Fibroblast of the aortic adventitia (primary cell): Measurements from ENCODE around the gene BIRC3. TPM values are rescaled to one million over a fixed set of nuclear protein-coding genes. Genes with fewer than 3 reads are reported as not detected.
A peak's percentile ranks its signal among the peaks of the same experiment; 100 is the strongest.
"Not testable (repeated sequence)": the region's sequence is repeated elsewhere in the genome, so short reads cannot be mapped to it uniquely, and the experiment has no call there.

Source experiments
- DNase-seq: peaks from one replicate; pipeline ENCODE4 v3.0.0-alpha.2; 2010; ENCODE audit warnings: low read depth
- H3K4me3 ChIP-seq: 2 replicates; pipeline ENCODE4 v1.5.1; 2011; ENCODE audit warnings: low read depth, mild to moderate bottlenecking, control low read depth, low read length, moderate library complexity
- total RNA-seq: library from RNA; depleted of rRNA; stranded (reverse); fragments of >200 nt; gene quantifications from 2 replicates; pipeline ENCODE4 v1.2.3, GENCODE V29; 2012; ENCODE audit warnings: low replicate concordance
- TF ChIP-seq, protein P1 (sequence below): IDR thresholded peaks from 2 replicates; pipeline ENCODE4 v1.5.1; 2011; ENCODE audit warnings: mild to moderate bottlenecking, low read length, control low read depth, inconsistent platforms; ENCODE audit not compliant: insufficient read depth

The BIRC3 gene
- total RNA-seq, 1 donor: 2.4 TPM

DNA sequence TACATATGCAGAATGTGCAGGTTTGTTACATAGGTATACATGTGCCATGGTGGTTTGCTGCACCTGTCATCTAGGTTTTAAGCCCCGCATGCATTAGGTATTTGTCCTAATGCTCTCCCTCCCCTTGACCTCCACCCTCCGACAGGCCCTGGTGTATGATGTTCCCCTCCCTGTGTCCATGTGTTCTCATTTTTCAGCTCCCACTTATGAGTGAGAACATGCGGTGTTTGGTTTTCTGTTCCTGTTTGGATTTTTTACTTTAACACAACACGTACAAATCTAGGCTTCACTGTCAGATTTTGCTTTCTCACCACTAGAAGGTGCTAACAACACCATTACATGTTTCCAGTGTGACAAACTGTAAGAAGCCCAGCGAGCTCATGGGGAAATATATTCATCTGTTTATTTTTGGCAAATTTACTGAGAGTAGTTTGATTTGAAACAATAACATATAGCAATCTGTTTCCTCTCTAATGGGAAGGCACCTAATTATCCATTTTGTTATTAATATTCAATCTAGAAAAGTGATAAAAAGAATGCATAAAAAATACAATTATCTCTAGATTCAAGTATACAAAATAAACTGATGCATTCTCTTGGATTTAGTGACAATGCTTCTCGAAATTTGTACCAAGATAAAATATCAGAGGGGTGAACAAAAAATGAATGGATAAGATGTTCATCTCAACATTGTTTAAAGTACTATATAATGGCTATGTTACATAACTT is 23.2 kb upstream of the BIRC3 start:
- no peak overlapping the region for H3K4me3 ChIP-seq
- peak; percentile 71 for DNase-seq
- TF ChIP-seq, protein P1, sequence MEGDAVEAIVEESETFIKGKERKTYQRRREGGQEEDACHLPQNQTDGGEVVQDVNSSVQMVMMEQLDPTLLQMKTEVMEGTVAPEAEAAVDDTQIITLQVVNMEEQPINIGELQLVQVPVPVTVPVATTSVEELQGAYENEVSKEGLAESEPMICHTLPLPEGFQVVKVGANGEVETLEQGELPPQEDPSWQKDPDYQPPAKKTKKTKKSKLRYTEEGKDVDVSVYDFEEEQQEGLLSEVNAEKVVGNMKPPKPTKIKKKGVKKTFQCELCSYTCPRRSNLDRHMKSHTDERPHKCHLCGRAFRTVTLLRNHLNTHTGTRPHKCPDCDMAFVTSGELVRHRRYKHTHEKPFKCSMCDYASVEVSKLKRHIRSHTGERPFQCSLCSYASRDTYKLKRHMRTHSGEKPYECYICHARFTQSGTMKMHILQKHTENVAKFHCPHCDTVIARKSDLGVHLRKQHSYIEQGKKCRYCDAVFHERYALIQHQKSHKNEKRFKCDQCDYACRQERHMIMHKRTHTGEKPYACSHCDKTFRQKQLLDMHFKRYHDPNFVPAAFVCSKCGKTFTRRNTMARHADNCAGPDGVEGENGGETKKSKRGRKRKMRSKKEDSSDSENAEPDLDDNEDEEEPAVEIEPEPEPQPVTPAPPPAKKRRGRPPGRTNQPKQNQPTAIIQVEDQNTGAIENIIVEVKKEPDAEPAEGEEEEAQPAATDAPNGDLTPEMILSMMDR: peak; percentile 77

DNA sequence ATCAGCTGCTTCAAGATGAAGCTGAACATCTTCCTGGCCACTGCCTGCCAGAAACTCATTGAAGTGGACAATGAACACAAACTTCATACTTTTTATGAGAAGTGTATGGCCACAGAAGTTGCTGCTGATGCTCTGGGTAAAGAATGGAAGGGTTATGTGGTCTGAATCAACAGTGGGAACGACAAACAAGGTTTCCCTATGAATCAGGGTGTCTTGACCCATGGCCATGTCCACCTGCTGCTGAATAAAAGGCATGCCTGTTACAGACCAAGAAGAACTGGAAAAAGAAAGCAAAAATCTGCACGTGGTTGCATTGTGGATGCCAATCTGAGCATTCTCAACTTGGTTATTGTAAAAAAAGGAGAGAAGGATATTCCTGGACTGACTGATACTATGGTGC is 22.2 kb upstream of the BIRC3 start:
- no peak overlapping the region for H3K4me3 ChIP-seq
- TF ChIP-seq, protein P1: no peak
- DNase-seq: no peak

DNA sequence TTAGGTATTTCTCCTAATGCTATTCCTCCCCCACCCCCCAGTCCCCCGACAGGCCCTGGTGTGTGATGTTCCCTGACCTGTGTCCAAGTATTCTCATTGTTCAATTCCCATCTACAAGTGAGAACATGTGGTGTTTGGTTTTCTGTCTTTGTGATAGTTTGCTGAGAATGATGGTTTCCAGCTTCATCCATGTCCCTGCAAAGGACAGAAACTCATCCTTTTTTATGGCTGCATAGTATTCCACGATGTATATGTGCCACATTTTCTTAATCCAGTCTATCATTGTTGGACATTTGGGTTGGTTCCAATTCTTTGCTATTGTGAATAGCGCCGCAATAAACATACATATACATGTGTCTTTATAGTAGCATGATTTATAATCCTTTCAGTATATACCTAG is 20.5 kb upstream of the BIRC3 start:
- DNase-seq, H3K4me3 ChIP-seq: not testable (repeated sequence)

DNA sequence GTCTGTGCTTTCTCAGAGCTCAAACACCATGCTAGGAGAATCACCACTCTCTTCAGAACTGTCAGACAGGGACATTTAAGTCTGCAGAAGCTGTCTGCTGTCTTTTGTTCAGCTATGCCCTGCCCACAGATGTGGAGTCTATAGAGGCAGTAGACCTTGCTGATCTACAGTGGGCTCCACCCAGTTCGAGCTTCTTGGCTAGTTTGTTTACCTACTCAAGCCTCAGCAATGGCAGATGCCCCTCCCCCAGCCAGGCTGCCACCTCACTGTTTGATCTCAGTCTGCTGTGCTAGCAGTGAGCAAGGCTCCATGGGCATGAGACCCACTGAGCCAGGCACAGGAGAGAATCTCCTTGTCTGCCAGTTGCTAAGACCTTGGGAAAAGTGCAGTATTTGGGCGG is 16.4 kb upstream of the BIRC3 start:
- not testable (repeated sequence) for H3K4me3 ChIP-seq, DNase-seq

DNA sequence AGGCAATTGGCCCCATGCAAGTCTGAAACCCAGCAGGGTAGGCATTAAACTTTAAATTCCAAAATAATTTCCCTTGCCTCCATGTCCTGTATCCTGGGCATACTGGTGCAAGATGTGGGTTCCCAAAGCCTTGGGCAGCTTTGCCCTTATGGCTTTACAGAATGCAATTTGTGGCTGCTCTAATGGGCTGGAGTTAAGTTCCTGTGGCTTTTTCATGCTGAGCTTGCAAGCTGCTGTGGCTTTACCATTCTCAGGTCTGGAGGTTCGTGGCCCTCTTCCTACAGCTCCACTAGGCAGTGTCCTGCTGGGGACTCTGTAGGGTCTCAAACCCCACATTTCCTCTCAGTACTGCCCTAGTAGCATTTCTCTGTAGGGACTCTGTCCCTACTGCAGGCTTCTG is 15.0 kb upstream of the BIRC3 start:
- TF ChIP-seq, protein P1: no peak
- no peak overlapping the region for H3K4me3 ChIP-seq
- DNase-seq: no peak

DNA sequence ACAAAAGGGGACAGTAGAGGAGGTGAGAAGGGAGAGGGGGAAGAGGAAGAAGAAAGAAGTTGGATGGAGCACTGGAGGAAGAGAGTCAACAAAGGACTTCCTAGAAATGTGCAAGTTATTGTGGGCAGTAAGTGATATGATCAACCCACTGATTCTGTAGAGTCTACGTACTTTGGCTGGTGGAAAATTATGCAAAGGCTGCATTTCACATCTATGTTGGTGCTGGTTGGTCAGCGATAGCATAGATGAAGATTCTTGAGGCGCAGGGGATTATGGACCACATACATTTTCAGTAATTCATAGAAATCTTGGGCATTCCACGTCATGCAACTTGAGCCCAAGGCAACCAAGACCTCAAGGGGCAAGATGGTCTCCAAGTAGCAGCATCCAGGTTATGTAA is 12.6 kb upstream of the BIRC3 start:
- H3K4me3 ChIP-seq: no peak overlapping the region
- no peak for DNase-seq
- TF ChIP-seq, protein P1: no peak

DNA sequence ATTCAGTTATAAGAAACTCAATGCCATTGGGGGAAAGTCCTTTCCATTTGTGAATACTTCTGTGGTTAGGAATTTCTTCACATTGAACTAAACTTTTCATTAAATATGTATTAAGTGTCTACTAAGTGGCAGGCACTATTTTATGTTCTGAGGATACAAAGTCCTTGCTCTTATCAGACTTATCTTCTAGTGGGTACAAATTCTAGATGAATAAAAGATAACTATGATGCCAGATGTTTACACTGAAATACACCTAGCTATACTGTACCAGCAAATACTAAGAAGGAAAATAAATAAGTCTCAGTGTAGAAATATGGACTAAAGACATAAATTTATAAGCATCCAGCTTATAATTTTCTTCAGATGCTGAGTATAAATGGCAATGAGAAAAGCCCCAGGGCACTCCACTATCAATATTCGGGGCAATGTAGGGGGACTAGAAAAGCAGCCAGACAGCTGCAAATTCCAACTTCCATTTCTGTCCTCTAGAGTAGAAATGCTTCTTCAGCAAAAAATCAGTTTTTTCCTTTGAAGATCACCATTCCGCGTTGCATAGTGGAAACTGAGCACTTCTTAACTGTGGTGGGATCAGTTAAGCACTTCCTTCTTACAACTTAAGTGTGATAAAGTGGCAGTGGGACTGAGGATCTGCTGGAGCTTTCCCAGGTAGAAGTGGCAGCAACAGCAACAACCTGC is 11.8 kb upstream of the BIRC3 start:
- TF ChIP-seq, protein P1: no peak
- DNase-seq: no peak
- no peak overlapping the region for H3K4me3 ChIP-seq
